ENCODE data around the gene JAM3.
"Not testable (repeated sequence)": the region's sequence is repeated elsewhere in the genome, so short reads cannot be mapped to it uniquely, and the experiment has no call there.

The JAM3 gene

DNA sequence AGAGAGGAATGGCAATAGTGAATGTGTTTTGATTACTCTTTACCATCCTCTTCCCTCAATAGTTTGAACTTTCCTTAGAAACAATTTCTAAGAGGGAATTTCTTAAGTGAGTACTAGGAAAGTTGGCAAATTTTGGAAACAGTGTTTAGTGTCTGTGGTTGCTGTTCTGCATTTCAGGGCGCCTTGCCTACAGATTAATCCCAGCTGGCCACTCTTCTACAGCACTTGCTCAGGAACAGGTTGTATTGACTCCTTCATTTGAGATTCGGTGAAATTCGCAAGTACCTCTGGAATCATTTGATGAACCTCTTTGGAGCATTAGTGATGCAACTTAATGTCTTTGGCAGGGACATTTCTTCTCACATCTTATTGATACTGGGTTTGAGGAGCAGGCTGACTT lies 28.3 kb downstream of the JAM3 start:
- DNase-seq (ENCODE audit: low read depth): no peak
- no peak overlapping the region for H3K4me3 ChIP-seq (ENCODE audit: low read length)
- TF ChIP-seq, protein P1, sequence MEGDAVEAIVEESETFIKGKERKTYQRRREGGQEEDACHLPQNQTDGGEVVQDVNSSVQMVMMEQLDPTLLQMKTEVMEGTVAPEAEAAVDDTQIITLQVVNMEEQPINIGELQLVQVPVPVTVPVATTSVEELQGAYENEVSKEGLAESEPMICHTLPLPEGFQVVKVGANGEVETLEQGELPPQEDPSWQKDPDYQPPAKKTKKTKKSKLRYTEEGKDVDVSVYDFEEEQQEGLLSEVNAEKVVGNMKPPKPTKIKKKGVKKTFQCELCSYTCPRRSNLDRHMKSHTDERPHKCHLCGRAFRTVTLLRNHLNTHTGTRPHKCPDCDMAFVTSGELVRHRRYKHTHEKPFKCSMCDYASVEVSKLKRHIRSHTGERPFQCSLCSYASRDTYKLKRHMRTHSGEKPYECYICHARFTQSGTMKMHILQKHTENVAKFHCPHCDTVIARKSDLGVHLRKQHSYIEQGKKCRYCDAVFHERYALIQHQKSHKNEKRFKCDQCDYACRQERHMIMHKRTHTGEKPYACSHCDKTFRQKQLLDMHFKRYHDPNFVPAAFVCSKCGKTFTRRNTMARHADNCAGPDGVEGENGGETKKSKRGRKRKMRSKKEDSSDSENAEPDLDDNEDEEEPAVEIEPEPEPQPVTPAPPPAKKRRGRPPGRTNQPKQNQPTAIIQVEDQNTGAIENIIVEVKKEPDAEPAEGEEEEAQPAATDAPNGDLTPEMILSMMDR (conservative IDR thresholded peaks at IDR 0.05; ENCODE audit: low read depth, low read length): no peak

DNA sequence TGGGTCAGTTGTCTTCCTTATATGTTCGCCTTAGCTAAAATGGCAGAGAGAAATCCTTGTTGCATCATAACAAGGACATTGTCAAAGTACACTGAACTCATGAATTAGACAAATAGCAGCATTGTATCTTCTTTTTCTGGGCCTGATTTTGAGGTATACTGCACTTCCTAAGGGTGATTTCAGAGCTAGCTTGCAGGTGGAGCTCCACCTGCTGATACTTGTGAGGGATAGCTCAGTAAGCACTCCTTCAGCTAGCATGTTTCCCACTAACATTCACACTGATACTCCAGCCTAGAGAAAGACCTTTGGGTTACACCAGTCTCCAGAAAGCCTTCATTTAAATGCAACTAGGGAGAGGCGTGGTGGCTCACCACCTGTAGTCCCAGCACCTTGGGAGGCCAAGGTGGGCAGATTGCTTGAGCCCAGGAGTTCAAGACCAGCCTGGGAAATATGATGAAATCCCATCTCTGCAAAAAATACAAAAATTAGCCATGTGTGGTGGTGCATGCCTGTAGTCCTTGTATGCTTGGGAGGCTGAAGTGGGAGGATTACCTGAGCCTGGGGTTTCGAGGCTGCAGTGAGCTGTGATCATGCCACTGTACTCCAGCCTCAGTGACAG lies 29.8 kb downstream of the JAM3 start:
- TF ChIP-seq, protein P1 (conservative IDR thresholded peaks at IDR 0.05; ENCODE audit: low read depth, low read length): peak; percentile 55
- H3K4me3 ChIP-seq (ENCODE audit: low read length): no peak overlapping the region
- no peak for DNase-seq (ENCODE audit: low read depth)

DNA sequence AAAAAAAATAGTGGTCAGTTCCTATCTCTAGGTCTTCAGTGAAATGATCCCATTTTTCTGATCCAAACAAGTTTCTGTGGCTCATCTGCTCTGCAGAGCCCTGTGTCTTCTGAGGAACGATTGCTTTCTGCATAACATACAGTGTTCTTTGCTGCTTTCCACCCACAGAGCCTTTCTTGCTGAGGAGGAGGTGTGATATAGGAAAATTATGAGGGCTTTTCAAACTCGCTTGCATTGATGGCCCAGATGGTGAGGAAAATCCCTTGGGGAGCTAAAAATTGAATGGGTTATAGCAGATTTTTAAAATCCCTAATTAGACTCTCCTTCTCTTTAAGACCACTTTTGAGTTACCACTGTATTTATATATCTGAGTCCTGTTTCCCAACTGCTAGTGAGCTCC lies 31.3 kb downstream of the JAM3 start:
- TF ChIP-seq, protein P1 (conservative IDR thresholded peaks at IDR 0.05; ENCODE audit: low read depth, low read length): no peak
- H3K4me3 ChIP-seq (ENCODE audit: low read length): no peak overlapping the region
- DNase-seq (ENCODE audit: low read depth): no peak

DNA sequence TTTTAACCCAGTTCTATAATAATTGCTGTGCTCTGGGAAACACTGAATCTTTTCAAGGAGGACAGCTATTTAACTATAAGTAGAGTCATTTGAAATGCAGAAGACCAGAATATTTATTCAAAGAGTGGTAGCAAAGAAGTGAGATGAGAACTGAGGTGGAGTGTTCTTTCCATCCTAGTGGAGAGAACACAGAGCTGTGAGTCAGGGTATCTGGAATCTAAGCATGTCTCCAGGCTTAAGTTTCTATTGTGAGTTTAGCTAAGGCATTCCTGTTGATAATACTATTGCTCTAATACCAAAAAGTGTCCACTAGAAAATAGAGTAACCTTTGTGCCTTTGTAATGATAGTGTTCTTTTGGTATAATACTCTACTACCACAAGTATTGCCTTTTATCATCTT lies 32.4 kb downstream of the JAM3 start:
- no peak overlapping the region for H3K4me3 ChIP-seq (ENCODE audit: low read length)
- DNase-seq (ENCODE audit: low read depth): no peak
- TF ChIP-seq, protein P1 (conservative IDR thresholded peaks at IDR 0.05; ENCODE audit: low read depth, low read length): no peak

DNA sequence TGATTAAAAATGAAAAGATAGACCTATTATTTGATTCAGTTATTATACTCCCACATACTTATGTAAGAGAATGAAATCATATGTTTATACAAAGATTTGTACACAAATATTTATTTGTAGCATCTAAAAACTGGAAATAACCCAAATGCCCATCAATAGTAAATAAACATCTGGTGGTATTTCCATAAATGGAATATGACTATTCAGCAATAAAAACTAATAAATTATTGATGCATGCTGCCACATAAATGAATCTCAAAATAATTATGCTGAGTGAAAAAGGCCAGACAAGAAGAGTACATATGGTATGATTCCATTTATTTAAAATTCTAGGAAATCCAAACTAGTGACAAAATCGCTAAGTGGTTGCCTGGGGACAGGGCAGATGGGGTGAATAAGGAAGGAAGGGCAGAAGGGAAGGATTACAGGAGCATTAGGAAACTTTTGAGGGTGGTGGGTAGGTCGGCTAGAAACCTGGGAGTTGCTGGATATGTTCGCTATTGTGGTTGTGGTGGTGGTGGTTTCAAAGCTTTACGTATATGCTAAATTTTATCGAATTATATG lies 41.5 kb downstream of the JAM3 start:
- no peak for DNase-seq (ENCODE audit: low read depth)
- TF ChIP-seq, protein P1 (conservative IDR thresholded peaks at IDR 0.05; ENCODE audit: low read depth, low read length): no peak
- no peak overlapping the region for H3K4me3 ChIP-seq (ENCODE audit: low read length)

DNA sequence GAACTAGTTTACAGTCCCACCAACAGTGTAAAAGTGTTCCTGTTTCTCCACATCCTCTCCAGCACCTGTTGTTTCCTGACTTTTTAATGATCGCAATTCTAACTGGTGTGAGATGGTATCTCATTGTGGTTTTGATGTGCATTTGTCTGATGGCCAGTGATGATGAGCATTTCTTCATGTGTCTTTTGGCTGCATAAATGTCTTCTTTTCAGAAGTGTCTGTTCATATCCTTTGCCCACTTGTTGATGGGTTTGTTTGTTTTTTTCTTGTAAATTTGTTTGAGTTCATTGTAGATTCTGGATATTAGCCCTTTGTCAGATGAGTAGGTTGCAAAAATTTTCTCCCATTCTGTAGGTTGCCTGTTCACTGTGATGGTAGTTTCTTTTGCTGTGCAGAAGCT lies 44.9 kb downstream of the JAM3 start:
- H3K4me3 ChIP-seq (ENCODE audit: low read length); DNase-seq (ENCODE audit: low read depth): not testable (repeated sequence)

DNA sequence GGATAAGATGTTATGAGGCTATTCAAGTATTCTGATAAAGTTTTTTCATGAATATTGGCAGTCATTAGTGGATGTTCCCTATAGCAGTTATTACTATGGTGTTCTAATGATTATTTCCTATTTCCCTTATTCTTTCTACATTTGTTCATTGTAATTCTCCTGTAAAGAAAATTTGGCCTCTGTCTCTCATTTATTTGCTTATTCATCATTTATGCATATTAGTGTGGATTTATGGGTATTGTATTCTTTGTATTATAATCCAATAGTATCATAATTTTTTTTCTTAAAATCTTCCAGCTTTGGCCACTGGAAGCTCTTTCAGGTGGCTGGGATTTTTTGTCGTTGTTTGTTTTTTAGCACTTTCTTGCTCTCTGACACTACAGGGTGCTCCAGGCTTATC lies 47.3 kb downstream of the JAM3 start:
- no peak for DNase-seq (ENCODE audit: low read depth)
- TF ChIP-seq, protein P1 (conservative IDR thresholded peaks at IDR 0.05; ENCODE audit: low read depth, low read length): no peak
- no peak overlapping the region for H3K4me3 ChIP-seq (ENCODE audit: low read length)

Measured in retinal pigment epithelial cell (primary cell).